Activated effector memory CD4-positive, alpha-beta T cell treated with anti-CD3 and anti-CD28 coated beads, Interleukin-2, amount 50 U/mL, for 16 hours (primary cell): Measurements from ENCODE around the gene DGCR2.
A peak's percentile ranks its signal among the peaks of the same experiment; 100 is the strongest.
"Not testable (repeated sequence)": the region's sequence is repeated elsewhere in the genome, so short reads cannot be mapped to it uniquely, and the experiment has no call there.

Experiments
- DNase-seq: peaks from one replicate; pipeline ENCODE4 v3.0.0-alpha.2; 2020

Gene DGCR2

GRCh38 chr22:19038164-19038546 is 84.1 kb downstream of the DGCR2 start:
- DNase-seq: peak; percentile 56

DNA sequence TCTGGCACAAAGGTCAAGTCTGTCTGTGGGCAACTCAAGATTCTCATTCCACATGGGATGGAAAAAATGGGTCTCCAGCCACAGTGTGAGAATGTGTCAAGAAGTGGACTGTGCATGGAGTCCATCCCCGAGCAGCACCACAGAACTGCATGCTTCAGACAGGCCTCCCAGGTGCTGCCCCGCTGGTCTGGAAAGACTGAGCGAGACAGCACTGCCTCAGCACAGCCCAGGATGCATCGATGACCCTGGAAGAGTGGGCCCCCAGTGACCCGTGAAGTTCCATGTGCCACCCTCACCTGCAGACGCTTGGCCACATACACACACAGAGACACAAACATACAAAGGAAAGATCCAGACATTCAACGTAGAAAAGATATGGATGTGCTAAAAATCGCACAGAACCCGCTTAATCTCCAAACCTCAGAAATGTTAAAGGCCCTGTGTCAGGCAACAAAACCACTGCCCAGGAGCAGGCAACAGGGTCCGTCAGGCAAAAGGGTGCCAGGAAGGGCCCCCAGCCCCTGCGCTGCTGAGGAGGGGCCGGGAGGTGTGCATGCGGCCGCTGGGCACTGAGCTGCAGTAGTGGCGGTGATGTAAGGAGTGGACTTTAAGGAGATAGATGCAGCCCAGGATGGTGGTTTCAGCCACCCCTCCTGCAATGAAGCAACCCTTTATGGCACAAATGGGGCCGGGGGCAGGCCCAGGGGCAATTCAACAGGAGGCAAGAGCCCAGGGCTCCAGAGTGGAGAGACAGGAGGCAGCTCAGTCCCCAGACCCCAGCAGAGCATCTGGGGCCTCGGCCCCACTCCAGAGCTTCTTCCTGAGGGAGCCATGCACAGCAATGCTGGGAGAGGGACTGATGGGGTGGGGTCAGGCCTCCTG is 84.7 kb downstream of the DGCR2 start:
- DNase-seq: peak; percentile 51

DNA sequence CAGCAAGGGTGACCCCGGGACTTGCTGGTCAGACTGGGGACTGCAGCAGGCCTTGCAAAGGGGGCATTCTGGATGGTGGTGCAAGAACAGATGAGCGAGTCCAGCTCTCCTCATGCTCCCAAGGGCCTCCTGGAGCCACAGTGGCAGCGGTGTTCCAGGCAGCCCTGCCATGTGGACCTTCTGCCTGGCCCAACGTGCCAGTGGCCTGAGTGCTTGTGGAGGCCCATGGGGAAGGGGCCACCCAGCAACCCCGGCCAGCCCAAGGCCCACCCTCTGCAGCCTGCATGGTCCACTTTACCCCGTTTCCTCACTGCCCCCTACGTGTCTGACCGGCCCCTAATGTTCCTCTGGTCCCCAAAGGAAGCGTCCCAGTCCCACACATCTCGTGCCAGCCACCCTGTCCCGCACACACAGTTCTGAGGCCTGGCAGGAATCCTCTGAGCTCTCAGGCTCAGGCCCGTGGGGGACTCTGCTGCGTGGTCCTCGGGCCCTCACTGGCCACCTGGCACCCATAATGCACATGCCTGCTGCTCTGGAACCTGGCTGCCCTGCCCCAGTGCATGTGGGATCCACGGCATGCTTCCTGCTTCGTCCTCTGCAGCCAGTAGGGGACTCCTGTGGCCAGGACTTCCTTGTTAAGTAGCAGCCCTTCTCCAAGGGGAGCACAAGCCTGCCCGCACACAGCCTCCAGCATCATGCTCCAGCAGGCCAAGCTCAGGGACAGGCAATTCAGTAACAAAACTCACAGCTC is 85.5 kb downstream of the DGCR2 start:
- peak; percentile 61 for DNase-seq

- no peak for DNase-seq
Observed at GRCh38 chr22:19036229-19036522, 86.0 kb downstream of the DGCR2 start.

DNA sequence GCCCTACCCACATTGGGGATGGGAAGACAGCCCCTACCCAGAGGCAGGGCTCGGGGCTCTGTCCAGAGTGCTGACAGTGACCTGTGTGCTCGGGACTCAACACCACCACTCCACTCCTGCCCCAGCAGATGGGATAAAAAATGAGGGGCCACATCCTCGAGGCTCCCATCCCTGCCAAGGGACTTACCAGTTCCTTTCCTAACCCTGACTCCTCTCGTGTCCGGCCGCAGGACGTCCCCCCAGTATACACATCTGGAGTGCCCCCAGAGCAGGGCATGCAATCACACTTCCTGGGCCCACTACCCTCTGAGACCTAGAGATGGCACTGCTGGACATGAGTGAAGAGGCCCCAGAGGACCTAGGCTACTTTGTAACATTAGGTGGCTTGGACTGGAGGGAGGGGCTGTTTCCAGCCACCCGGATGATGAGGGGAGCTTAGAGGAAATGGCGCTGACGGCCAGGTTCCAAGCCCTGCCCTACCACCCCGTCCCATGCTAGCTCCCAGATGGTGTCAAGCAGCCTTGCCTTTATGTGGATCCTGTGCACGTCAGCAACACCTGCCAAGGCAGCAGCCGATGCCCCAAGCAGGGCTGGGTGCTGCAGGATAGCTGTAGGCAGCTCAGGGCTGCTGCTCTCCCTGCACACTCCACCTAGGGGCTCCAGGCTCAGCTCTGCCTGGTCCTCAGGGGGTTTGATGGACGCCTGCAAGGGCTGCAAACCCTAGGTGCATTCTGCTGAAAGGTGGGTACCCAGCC is 86.6 kb downstream of the DGCR2 start:
- DNase-seq: peak; percentile 59

DNA sequence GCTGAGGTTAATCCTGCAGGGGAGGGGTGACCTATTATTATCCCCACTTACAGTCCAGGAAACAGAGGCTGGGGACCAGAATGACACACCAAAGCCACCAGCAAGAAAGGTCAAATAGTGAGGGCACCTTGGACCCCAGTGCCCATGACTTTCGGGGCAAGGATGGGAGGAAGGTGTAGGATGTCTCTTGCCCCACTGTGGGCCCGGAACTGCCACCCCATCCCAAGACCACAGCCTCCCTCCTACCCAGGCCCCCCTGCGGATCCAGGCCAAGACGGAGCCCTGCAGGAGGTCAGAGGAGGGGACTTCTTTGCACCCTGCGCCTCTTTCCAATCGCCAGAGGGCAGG is 87.1 kb downstream of the DGCR2 start:
- DNase-seq: not testable (repeated sequence)

GRCh38 chr22:19034724-19035120 is 87.5 kb downstream of the DGCR2 start:
- DNase-seq: peak; percentile 36

- peak; percentile 46 for DNase-seq
Observed at GRCh38 chr22:19034031-19034723, 88.0 kb downstream of the DGCR2 start.

DNA sequence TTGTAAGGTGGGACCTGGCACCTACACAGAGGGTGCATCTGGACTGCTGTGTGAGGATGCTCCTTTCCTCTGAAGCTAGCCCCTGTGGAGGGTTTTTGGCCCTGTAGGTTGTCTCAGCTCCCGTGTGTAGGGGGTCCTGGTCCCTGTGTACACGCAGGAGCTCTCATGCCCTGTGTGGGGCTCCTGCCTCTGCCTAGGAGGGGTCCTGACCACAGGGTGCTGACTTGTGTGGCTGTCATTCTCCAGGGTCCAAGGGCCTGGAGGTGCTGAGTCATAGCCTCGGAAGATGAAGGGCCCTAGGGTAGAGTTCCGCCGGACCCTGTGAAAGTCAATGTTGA is 88.7 kb downstream of the DGCR2 start:
- DNase-seq: not testable (repeated sequence)

GRCh38 chr22:19032898-19033567 is 89.2 kb downstream of the DGCR2 start:
- DNase-seq: peak; percentile 47

DNA sequence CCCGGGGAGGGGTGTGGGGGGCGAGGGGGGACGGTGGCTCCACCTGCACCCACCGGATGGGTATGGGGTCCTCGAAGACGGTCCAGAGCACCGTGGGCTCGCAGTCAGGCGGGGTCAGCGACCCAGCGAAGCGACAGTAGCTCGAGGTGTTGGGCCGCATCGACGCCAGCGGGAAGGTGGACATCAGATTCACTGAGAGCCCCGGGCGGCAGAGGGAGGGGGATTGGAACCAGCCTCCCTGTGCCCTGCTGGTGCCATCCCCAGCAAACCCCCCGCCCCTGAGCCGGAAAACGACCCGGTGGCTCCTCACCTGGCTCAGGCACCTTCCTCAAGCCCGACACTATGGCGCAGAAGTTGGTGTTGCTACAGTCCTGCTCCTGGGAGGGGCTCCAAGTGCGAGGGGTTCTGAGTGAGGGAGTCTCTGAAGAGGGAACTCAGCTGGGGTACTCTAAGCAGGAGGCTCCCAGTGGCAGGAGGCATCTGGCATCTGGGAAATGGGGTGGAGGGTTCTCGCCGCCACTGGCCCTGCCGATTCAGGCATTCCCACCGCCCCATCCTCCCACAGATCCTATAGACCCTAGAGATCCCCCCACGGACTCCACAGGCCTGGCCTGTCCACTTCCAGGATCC is 89.9 kb downstream of the DGCR2 start:
- peak; percentile 31 for DNase-seq

GRCh38 chr22:19030889-19031252 is 91.3 kb downstream of the DGCR2 start:
- DNase-seq: not testable (repeated sequence)

GRCh38 chr22:19030226-19030888 is 91.9 kb downstream of the DGCR2 start:
- not testable (repeated sequence) for DNase-seq

- DNase-seq: not testable (repeated sequence)
Observed at GRCh38 chr22:19029113-19030103, 92.8 kb downstream of the DGCR2 start.

DNA sequence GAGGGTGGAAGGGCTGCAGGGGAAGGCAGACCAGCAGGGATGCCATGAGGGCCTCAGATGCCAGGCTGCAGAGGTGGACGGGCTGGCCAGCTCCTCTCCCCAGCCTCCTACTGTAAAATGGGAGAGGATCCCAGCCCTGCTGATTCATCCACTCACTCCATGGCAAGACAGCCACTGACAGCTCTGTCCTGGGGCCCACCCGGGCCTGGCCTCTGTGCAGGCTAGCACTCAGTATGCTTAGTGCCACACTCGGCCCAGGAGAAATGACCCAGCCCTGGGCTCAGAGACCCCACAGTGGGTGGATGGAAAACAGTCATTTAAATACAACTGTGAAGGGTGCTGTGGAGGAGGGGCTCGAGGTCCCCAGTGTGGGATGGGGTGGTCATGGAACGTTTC is 94.2 kb downstream of the DGCR2 start:
- not testable (repeated sequence) for DNase-seq

DNA sequence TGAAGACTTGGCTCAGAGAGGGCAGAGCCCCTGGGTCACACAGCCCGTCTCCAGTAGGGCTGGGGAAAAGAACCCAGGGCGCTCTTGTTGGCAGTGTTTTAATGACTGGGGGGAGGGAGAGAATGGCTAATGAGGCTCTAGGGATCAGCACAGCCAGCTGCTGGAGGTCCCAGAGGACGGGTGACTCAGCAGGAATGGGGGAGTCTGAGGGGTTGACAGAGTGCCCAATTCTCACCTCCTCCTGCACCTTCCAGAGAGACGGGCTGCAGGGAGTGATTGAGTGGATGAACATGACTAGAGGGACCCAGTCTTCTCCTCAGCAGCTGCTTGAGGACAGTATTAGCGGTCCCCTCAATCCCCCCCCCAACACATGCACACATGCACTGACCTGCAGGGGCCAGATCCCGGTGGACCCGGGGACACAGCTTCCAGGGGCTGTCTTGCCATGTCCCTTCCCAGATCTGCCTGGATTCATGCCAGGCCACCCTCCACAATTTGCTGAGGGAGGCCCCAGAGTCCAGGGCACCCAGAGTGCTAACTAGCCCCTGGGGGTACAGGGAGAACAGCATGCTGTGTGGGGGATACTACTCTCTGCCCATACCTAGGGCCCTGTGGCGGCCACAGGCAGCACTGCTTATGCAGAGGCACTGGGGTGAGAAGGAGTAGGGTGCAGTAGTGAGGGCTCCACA is 94.7 kb downstream of the DGCR2 start:
- DNase-seq: not testable (repeated sequence)

GRCh38 chr22:19026080-19026479 is 96.1 kb downstream of the DGCR2 start:
- not testable (repeated sequence) for DNase-seq

- DNase-seq: not testable (repeated sequence)
Observed at GRCh38 chr22:19024956-19025489, 97.2 kb downstream of the DGCR2 start.

DNA sequence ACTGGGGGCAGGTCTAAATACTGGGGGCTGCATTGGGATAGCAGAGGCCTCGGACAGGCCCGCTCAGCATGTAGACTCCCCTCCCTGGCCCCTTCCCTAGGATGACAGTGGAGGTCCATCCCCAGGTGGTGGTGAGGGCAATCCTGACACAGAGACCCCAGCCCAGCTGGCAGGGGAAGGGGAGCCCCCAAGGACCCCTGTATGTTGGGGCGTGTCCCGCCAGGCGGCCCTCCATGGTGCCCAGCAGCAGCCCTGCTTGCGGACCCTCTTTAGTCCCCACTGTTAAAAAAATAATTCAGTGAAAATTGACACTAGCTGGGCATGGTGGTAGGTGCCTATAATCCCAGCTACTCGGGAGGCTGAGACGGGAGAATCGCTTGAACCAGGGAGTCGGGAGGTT is 98.3 kb downstream of the DGCR2 start:
- not testable (repeated sequence) for DNase-seq
